IMR-90 (cell line): ENCODE data around the gene HECW1. TPM values are rescaled to one million over a fixed set of nuclear protein-coding genes. Genes with fewer than 3 reads are reported as not detected.

Experiments used
- ATAC-seq: fragments of 200-7000 bp; cut with Tn5 transposase; 2 replicates; pipeline ENCODE4 v1.9.1; 2020; ENCODE audit warnings: low read depth, mild to moderate bottlenecking, moderate library complexity
- BruUV-seq: library from RNA; stranded (reverse); fragments of 400-500 nt; replicated peaks from 2 replicates; lab custom pipeline; 2021; lab: Mats Ljungman, UMichigan
- CTCF ChIA-PET: fragments of 300-600 bp; formaldehyde crosslinking; extraction: SDS; loops from one replicate; lab custom pipeline; 2021; ENCODE audit warnings: antibody characterized with exemption; lab: Yijun Ruan, JAX
- POLR2A ChIA-PET: fragments of 300-600 bp; sonication (Branson Sonifier 250); formaldehyde crosslinking; loops from one replicate; lab custom pipeline; 2022; ENCODE audit warnings: antibody characterized with exemption; ENCODE audit not compliant: unreplicated experiment; lab: Charles Lee
- DNase-seq: peaks from one replicate; pipeline ENCODE4 v3.0.0; 2013
- H2AFZ ChIP-seq: replicated peaks from 2 replicates; pipeline ENCODE3; 2013; ENCODE audit warnings: low read length, mild to moderate bottlenecking; ENCODE audit not compliant: poor library complexity
- H2AK5ac ChIP-seq: 2 replicates; pipeline ENCODE4 v1.6.1; 2013; ENCODE audit warnings: low read depth, low read length, inconsistent platforms
- H2AK9ac ChIP-seq: replicated peaks from 2 replicates; pipeline ENCODE3; 2013; ENCODE audit warnings: mild to moderate bottlenecking, low read depth, low read length, moderate library complexity; ENCODE audit not compliant: poor library complexity
- H2BK120ac ChIP-seq: 2 replicates; pipeline ENCODE4 v1.6.1; 2013; ENCODE audit warnings: low read depth, low read length, inconsistent platforms
- H2BK15ac ChIP-seq: 3 replicates; pipeline ENCODE4 v1.6.1; 2013; ENCODE audit warnings: low read depth, low read length, inconsistent platforms
- H2BK20ac ChIP-seq: 2 replicates; pipeline ENCODE4 v1.6.1; 2013; ENCODE audit warnings: low read depth, mild to moderate bottlenecking, inconsistent platforms, low read length, moderate library complexity
- H2BK5ac ChIP-seq: 2 replicates; pipeline ENCODE4 v1.6.1; 2013; ENCODE audit warnings: mild to moderate bottlenecking, low read depth, low read length, inconsistent platforms; ENCODE audit not compliant: poor library complexity, severe bottlenecking
- H3K14ac ChIP-seq: replicated peaks from 2 replicates; pipeline ENCODE4 v1.6.1; 2013; ENCODE audit warnings: low read depth, low read length, inconsistent platforms
- H3K18ac ChIP-seq: 2 replicates; pipeline ENCODE4 v1.6.1; 2013; ENCODE audit warnings: low read depth, low read length, control low read depth
- H3K23ac ChIP-seq: 2 replicates; pipeline ENCODE4 v1.6.1; 2013; ENCODE audit warnings: low read depth, low read length, inconsistent platforms
- H3K27ac ChIP-seq: 2 replicates; pipeline ENCODE4 v1.5.1; 2013; ENCODE audit warnings: mild to moderate bottlenecking, control low read depth, low read length; ENCODE audit not compliant: insufficient read depth
- H3K27me3 ChIP-seq: 2 replicates; pipeline ENCODE4 v1.6.1; 2013; ENCODE audit warnings: low read length; ENCODE audit not compliant: control insufficient read depth, insufficient read depth
- H3K36me3 ChIP-seq: 2 replicates; pipeline ENCODE4 v1.6.1; 2013; ENCODE audit warnings: low read length, mixed read lengths; ENCODE audit not compliant: control insufficient read depth, insufficient read depth
- H3K4ac ChIP-seq: 2 replicates; pipeline ENCODE4 v1.6.1; 2013; ENCODE audit warnings: low read depth, low read length, inconsistent platforms
- H3K4me1 ChIP-seq: 2 replicates; pipeline ENCODE4 v1.6.1; 2013; ENCODE audit warnings: low read length, mixed read lengths; ENCODE audit not compliant: control insufficient read depth, insufficient read depth
- H3K4me2 ChIP-seq: 2 replicates; pipeline ENCODE4 v1.6.1; 2013; ENCODE audit warnings: low read depth, mild to moderate bottlenecking, control low read depth, low read length, moderate library complexity
- H3K4me3 ChIP-seq: 2 replicates; pipeline ENCODE4 v1.5.1; 2013; ENCODE audit warnings: low read depth, mild to moderate bottlenecking, control low read depth, low read length, moderate library complexity; ENCODE audit not compliant: insufficient read depth
- H3K56ac ChIP-seq: 2 replicates; pipeline ENCODE4 v1.6.1; 2013; ENCODE audit warnings: low read length, inconsistent platforms; ENCODE audit not compliant: insufficient read depth; ENCODE audit errors: extremely low read depth
- H3K79me1 ChIP-seq, 2 experiments: 2 replicates each; pipeline ENCODE4 v1.6.1; 2013; ENCODE audit warnings: low read length in 2 of 2, inconsistent platforms in 1 of 2, low read depth in 1 of 2
- H3K9ac ChIP-seq: 2 replicates; pipeline ENCODE4 v1.6.1; 2013; ENCODE audit warnings: low read depth, low read length, control low read depth
- H3K9me1 ChIP-seq: 2 replicates; pipeline ENCODE4 v1.6.1; 2013; ENCODE audit warnings: low read length, inconsistent platforms; ENCODE audit not compliant: insufficient read depth
- H3K9me3 ChIP-seq: 2 replicates; pipeline ENCODE4 v1.6.1; 2013; ENCODE audit warnings: low read length; ENCODE audit not compliant: control insufficient read depth, insufficient read depth
- H4K20me1 ChIP-seq: 2 replicates; pipeline ENCODE4 v1.6.1; 2013; ENCODE audit warnings: low read length, inconsistent platforms; ENCODE audit not compliant: insufficient read depth
- H4K5ac ChIP-seq: 2 replicates; pipeline ENCODE4 v1.6.1; 2013; ENCODE audit warnings: mild to moderate bottlenecking, low read depth, low read length, control low read depth
- H4K8ac ChIP-seq, 2 experiments: 2 replicates each; pipeline ENCODE4 v1.6.1; 2013; ENCODE audit warnings: low read depth in 2 of 2, low read length in 2 of 2, control low read depth in 1 of 2, inconsistent platforms in 1 of 2
- H4K91ac ChIP-seq: 2 replicates; pipeline ENCODE4 v1.6.1; 2013; ENCODE audit warnings: low read depth, low read length, inconsistent platforms; ENCODE audit not compliant: insufficient read depth
- BHLHE40 ChIP-seq: fragments of 150-350 bp; IDR thresholded peaks from 2 replicates; pipeline ENCODE4 v1.6.1; 2016; ENCODE audit warnings: mild to moderate bottlenecking, low read depth, low read length
- CEBPB ChIP-seq: IDR thresholded peaks from 2 replicates; pipeline ENCODE4 v1.6.1; 2012; ENCODE audit warnings: low read depth, low read length, improper control_type of control experiment
- CHD1 ChIP-seq: IDR thresholded peaks from 2 replicates; pipeline ENCODE4 v1.6.1; 2012; ENCODE audit warnings: low read depth, low read length, improper control_type of control experiment
- CTCF ChIP-seq: conservative IDR thresholded peaks from 2 replicates; pipeline ENCODE4 v1.5.1; 2012; ENCODE audit warnings: mild to moderate bottlenecking, low read depth, low read length, improper control_type of control experiment
- ELK1 ChIP-seq: fragments of 150-350 bp; IDR thresholded peaks from 2 replicates; pipeline ENCODE4 v1.6.1; 2016; ENCODE audit warnings: low read depth, mild to moderate bottlenecking, low read length, moderate library complexity, borderline replicate concordance
- FOS ChIP-seq: fragments of 150-350 bp; IDR thresholded peaks from 2 replicates; pipeline ENCODE4 v1.6.1; 2016; ENCODE audit warnings: low read depth, low read length
- MAFK ChIP-seq: IDR thresholded peaks from 2 replicates; pipeline ENCODE4 v1.6.1; 2012; ENCODE audit warnings: low read depth, low read length, improper control_type of control experiment
- MAZ ChIP-seq: IDR thresholded peaks from 2 replicates; pipeline ENCODE4 v1.6.1; 2012; ENCODE audit warnings: low read depth, mild to moderate bottlenecking, low read length, improper control_type of control experiment, moderate library complexity, borderline replicate concordance
- MXI1 ChIP-seq: IDR thresholded peaks from 2 replicates; pipeline ENCODE4 v1.6.1; 2012; ENCODE audit warnings: low read depth, mild to moderate bottlenecking, low read length, moderate library complexity, borderline replicate concordance
- NFE2L2 ChIP-seq: fragments of 150-350 bp; IDR thresholded peaks from 2 replicates; pipeline ENCODE4 v1.6.1; 2016; ENCODE audit warnings: low read depth, mild to moderate bottlenecking, low read length
- POLR2A ChIP-seq: IDR thresholded peaks from 2 replicates; pipeline ENCODE4 v1.6.1; 2012; ENCODE audit warnings: mild to moderate bottlenecking, low read depth, low read length
- RAD21 ChIP-seq: IDR thresholded peaks from 2 replicates; pipeline ENCODE4 v1.6.1; 2012; ENCODE audit warnings: low read length, improper control_type of control experiment
- RCOR1 ChIP-seq: IDR thresholded peaks from 2 replicates; pipeline ENCODE4 v1.6.1; 2012; ENCODE audit warnings: mild to moderate bottlenecking, low read length, improper control_type of control experiment; ENCODE audit not compliant: insufficient replicate concordance
- RFX5 ChIP-seq: IDR thresholded peaks from 2 replicates; pipeline ENCODE4 v1.8.0; 2012; ENCODE audit warnings: low read depth, mild to moderate bottlenecking, low read length, moderate library complexity
- SMC3 ChIP-seq: fragments of 150-350 bp; IDR thresholded peaks from 2 replicates; pipeline ENCODE4 v1.6.1; 2016; ENCODE audit warnings: low read depth, mild to moderate bottlenecking, antibody characterized with exemption, low read length, moderate library complexity
- USF2 ChIP-seq: fragments of 150-350 bp; IDR thresholded peaks from 2 replicates; pipeline ENCODE4 v1.6.1; 2017; ENCODE audit warnings: mild to moderate bottlenecking, antibody characterized with exemption, low read length, low read depth
- dilution Hi-C: fragments of 300-500 bp; cut with HindIII; formaldehyde crosslinking; loops from one replicate; pipeline ENCODE4 v1.14.3; 2018; ENCODE audit warnings: low sequenced_read_pairs; ENCODE audit not compliant: unreplicated experiment
- in situ Hi-C: fragments of 300-500 bp; cut with MboI; formaldehyde crosslinking; loops from 3 replicates; pipeline ENCODE4 v1.14.3; 2019; ENCODE audit warnings: low sequenced_read_pairs, inconsistent platforms, mixed read lengths
- intact Hi-C: fragments of 100-400 bp; cut with micrococcal nuclease; formaldehyde crosslinking; loops from 2 replicates; pipeline ENCODE4 v1.10.0; 2022
- polyA plus RNA-seq, 3 experiments: library from polyadenylated mRNA; depleted of rRNA; stranded (reverse); fragments of >200 nt; gene quantifications; 2 replicates each; pipeline ENCODE4 v1.2.3, GENCODE V29; 2012; ENCODE audit warnings: low replicate concordance in 1 of 3
- total RNA-seq: library from RNA; depleted of rRNA; stranded (reverse); fragments of >200 nt; gene quantifications from 2 replicates; pipeline ENCODE4 v1.2.3, GENCODE V29; 2012

HECW1 gene
- total and polyA plus RNA-seq, 2 of the 4 experiments (the other 2 are of a cell fraction) = 0.56 to 1.3 TPM

GRCh38 chr7:43247757-43248156 lies 135.3 kb downstream of the HECW1 start:
- DNase-seq = no peak
- in situ Hi-C loops = no loop called here
- Histone ChIP-seq H2BK20ac (peak overlapping the region; percentile 66), H3K36me3 (no peaks in the 10 kb centered on the region), H4K91ac (peak overlapping the region; percentile 90; the same call in 1 of the 2 replicates), H3K4me2 (no peak overlapping the region), H2BK15ac (0 out of 3 replicates have a peak overlapping the region, but pooled peaks have one; percentile 8), H3K27ac (no peak overlapping the region), H2BK120ac (peak overlapping the region; percentile 90), H3K18ac (no peak overlapping the region), H4K5ac (no peak overlapping the region), H3K9me1 (peaks cover 4% of the 10 kb centered on the region; the same call in 1 of the 2 replicates), H3K14ac (no peak overlapping the region; the same call in 1 of the 2 replicates), H3K4me1 (peaks cover 11% of the 10 kb centered on the region), H2BK5ac (no peak overlapping the region), H3K27me3 (no peaks in the 10 kb centered on the region), H2AK9ac (no peak overlapping the region), H4K8ac (no peak overlapping the region), H3K4ac (peak overlapping the region; percentile 88), H3K79me1 (peaks cover 0 to 10% of the 10 kb centered on the region in 2 experiments; a peak in 1 of 4 replicates), H3K23ac (no peak overlapping the region), H3K9me3 (no peaks in the 10 kb centered on the region), H2AK5ac (0 out of 2 replicates have a peak overlapping the region, but pooled peaks have one; percentile 46), H4K20me1 (no peaks in the 10 kb centered on the region), H3K4me3 (no peak overlapping the region), H3K9ac (no peak overlapping the region), H2AFZ (no peak overlapping the region), H3K56ac (no peak overlapping the region)
- ChIA-PET CTCF (no interaction called here), POLR2A (no interaction called here)
- dilution Hi-C loops = loop anchor here (25.0 kb wide), 1 partner anchor 310 kb away; the partner anchor contains the start of genes MRPL32 and PSMA2
- ATAC-seq = no peak
- no TSS peak for BruUV-seq
- TF ChIP-seq POLR2A (no peak), BHLHE40 (no peak), NFE2L2 (no peak), MAFK (no peak), USF2 (no peak), MXI1 (no peak), SMC3 (no peak), RCOR1 (no peak), CHD1 (no peak), MAZ (no peak), RAD21 (no peak), CEBPB (no peak), RFX5 (no peak), FOS (no peak), CTCF (no peak), ELK1 (no peak)
- intact Hi-C loops = loop anchor here (5.0 kb wide), 1 partner anchor 130 kb away; no protein-coding TSS in a partner anchor
